Renal cortical epithelial cell (primary cell): ENCODE results near the gene TNRC6C. TPM values are rescaled to one million over a fixed set of nuclear protein-coding genes. Genes with fewer than 3 reads are reported as not detected.

Experiments
- DNase-seq: peaks from one replicate; pipeline ENCODE4 v3.0.0-alpha.2; 2011; ENCODE audit warnings: low read depth
- total RNA-seq: library from RNA; depleted of rRNA; stranded (reverse); fragments of >200 nt; gene quantifications from 2 replicates; pipeline ENCODE4 v1.2.3, GENCODE V29; 2014

The TNRC6C gene
- total RNA-seq, 1 donor from 2014 or later = 2.3 TPM

GRCh38 chr17:78154903-78155811, 196.7 kb downstream of the TNRC6C start:
- DNase-seq = peak; percentile 81

Other genes with a start within 250 kb of the TNRC6C start
- gene TMC6, start 170.1 kb downstream of the TNRC6C start, total RNA-seq = 17.3 and 61.5 TPM in 2 replicates
- gene TMC8, start 172.1 kb downstream of the TNRC6C start, total RNA-seq = 0.05 TPM in 1 of 2 replicates, not detected in the other
- gene C17orf99, start 187.7 kb downstream of the TNRC6C start, total RNA-seq = not detected in 2 replicates
- 47.6 and 77.7 TPM in 2 replicates for gene SYNGR2, start 209.9 kb downstream of the TNRC6C start, total RNA-seq
- 4.3 and 54.5 TPM in 2 replicates for gene TK1, start 228.3 kb downstream of the TNRC6C start, total RNA-seq
- gene AFMID, start 228.7 kb downstream of the TNRC6C start, total RNA-seq = 27.6 and 28.7 TPM in 2 replicates